ENCODE measurements around the gene KCNE1.

DNA sequence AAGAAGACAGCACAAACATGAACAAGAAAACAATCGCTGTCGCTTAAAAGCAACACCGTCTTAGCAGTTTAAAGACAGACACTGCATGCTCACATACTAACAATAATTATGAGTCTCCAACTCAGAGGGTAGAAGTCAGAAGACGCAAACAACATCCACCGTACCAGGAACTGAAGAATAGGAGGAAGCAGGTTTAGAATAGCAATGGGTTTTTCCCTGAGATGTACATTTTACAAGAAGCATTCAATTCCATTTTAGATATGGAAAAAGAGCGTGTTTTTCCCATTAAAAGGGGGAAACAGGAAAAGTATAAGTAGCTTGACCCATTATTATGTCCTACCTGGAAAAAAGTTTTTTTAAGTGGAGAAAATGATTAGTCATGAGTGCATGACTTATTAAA is 34.5 kb upstream of the KCNE1 start:
- TF ChIP-seq POLR2A (IDR thresholded peaks at IDR 0.05): no peak
- TF ChIP-seq, protein P1, sequence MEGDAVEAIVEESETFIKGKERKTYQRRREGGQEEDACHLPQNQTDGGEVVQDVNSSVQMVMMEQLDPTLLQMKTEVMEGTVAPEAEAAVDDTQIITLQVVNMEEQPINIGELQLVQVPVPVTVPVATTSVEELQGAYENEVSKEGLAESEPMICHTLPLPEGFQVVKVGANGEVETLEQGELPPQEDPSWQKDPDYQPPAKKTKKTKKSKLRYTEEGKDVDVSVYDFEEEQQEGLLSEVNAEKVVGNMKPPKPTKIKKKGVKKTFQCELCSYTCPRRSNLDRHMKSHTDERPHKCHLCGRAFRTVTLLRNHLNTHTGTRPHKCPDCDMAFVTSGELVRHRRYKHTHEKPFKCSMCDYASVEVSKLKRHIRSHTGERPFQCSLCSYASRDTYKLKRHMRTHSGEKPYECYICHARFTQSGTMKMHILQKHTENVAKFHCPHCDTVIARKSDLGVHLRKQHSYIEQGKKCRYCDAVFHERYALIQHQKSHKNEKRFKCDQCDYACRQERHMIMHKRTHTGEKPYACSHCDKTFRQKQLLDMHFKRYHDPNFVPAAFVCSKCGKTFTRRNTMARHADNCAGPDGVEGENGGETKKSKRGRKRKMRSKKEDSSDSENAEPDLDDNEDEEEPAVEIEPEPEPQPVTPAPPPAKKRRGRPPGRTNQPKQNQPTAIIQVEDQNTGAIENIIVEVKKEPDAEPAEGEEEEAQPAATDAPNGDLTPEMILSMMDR (IDR thresholded peaks at IDR 0.05): no peak

Data from tibial nerve (tissue), 3 donors.